NK-92 treated with Interleukin-12 subunit alpha and Interleukin-12 subunit beta, amount 100 ng/mL, for 24 hours (cell line): ENCODE measurements around the gene PARG.
"Not testable (repeated sequence)": the region's sequence is repeated elsewhere in the genome, so short reads cannot be mapped to it uniquely, and the experiment has no call there.

Experiments
- DNase-seq: peaks from one replicate; lab custom pipeline; 2025; lab: John Stamatoyannopoulos, UW

The PARG gene

DNA sequence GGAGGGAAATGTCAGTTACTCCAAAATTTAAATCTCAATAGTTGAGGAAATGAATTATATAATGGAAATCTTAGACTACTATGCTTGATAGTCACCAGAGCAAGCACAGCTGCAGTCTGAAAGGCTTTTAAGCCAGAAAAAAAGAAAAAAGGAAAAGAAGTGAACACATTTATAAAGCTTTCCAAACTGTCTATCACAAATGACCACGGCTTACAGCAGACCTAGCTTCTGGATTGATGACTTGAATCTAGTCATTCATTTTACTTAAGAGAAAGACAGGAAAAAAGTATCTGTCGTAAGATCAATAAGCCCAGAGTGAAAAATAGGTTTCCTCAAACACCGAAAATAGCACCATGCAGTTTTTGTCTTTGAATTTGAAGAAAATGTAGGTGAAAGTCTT lies 111.8 kb downstream of the PARG start:
- no peak for DNase-seq

DNA sequence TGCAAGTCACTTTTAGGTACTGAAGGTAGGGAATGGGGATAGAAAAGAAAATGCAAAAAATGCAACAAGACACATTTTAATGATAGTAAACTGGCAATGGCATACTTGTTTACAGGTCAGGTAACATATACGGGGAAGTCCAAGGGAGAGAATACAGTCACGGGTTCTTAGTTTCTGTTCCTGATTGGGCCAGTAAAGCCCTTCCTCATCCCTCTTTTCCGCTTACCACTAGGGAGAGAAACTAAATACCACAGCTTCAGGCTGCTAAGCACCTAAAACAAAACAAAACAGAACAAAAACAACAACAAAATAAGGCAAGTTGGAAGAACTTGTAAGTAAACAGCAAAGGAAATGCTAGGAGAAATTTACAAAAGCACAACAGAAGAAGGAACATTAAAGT lies 114.5 kb downstream of the PARG start:
- no peak for DNase-seq

- no peak for DNase-seq
These were observed 122.4 kb downstream of the PARG start for GRCh38 chr10:49819234-49819958.

DNA sequence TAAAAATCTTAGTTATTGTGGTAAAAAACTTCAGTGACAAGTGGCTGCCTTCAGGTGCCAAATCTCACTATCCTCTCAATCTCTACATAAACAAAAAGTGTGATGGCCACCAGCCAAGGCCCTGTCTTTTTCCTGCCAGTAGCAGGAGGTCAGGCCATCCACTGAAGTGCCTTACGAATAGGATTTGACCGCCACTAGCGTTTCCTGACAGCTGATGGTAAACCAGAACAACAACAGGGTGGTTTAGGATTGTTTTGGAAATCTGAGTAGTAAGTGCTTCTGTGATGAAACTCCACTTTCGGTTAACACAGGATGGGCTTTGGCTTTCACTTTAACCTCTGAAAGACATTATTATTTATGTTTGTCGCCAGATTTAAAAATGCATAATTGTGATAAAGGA lies 124.0 kb downstream of the PARG start:
- no peak for DNase-seq

GRCh38 chr10:49803988-49804387 lies 137.8 kb downstream of the PARG start:
- DNase-seq: no peak

GRCh38 chr10:49798275-49798674 lies 143.6 kb downstream of the PARG start:
- DNase-seq: no peak

DNA sequence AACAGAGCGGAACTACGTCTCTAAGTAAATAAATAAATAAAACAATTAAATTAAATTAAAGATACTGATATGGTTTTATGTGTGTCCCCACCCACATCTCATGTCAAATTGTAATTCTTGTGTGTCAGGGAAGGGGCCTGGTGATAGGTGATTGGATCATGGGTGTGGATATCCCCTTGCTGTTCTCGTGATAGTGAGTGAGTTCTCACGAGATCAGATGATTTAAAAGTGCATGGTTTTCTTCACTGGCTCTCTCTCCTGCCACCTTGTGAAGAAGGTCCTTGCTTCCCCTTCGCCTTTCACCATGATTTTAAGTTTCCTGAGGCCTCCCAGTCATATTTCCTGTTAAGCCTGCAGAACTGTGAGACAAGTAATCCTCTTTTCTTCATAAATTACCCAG lies 150.7 kb downstream of the PARG start:
- DNase-seq: no peak

DNA sequence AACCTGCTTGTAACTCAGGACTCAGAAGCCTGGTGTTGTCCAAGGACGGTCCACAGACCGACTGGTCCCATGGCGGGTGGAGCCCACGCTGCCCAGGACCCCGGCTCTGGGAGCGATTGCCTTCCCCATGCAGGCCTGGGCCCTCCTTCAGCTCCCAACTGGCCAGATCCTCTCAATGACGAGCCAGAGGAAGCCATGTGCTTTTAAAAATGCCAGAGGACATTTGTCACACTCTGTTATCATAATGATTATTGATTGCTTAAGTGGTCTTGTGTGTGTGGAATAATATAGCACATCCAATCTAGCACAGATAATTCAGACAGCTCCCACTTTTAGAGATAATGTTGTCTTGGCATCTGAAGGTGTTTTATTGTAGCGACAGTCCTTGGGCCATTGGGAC lies 157.1 kb downstream of the PARG start:
- no peak for DNase-seq

GRCh38 chr10:49783645-49784044 lies 158.2 kb downstream of the PARG start:
- no peak for DNase-seq

- no peak for DNase-seq
These were observed 160.6 kb downstream of the PARG start for GRCh38 chr10:49781247-49781646.

- DNase-seq: no peak
These were observed 163.6 kb downstream of the PARG start for GRCh38 chr10:49778197-49778596.

DNA sequence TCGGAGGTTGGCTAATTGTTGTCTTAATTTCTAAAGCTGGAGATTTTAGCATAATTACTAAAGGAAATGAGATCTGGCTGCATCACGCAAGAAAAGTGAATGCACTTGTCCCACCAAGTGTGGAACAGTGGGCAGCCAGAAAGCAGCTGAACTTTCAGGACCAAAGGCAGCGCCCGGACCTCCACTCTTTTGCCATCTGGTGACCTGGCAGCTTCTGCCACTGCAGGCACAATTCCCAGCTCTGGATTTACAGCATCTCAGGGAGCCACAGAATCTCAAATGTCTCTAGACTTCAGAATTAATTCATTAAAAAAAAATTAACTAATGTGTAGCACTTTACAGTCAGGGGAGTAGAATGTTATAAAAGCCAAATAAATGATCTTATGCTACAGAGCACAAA lies 165.0 kb downstream of the PARG start:
- no peak for DNase-seq

- no peak for DNase-seq
These were observed 166.8 kb downstream of the PARG start for GRCh38 chr10:49775014-49775413.

DNA sequence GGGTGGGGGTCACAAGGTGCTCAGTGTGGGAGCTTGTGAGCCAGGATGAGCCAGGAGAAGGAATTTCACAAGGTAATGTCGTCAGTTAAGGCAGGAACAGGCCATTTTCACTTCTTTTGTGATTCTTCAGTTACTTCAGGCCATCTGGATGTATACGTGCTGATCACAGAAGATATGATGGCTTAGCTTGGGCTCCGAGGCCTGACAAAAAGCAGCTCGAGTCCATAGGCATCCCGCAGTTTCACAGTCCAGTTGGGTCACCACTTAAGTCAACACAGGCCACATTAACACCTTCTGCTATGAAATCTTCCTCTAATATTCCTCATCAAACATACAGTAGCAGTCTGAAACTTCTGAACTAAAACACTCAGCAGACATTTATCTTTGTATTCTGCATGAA lies 168.9 kb downstream of the PARG start:
- not testable (repeated sequence) for DNase-seq

DNA sequence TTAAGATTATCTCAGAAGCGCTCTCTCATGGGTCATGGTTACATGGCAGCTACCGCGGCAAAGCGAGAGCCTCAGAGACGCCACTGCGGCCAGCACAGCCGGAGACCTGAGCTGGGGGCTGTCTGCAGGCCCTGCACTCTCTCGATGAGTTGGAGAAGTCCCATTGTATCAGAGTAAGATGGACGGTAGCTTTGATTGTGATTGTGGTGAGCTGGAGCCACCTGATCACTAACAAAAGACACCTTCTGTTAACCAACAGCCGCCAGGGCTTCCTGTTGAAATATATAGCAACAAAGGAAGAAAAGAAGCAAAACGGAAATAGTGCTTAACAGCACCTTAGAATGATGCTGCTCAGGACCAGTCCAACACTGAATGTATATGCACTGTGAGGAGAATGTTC lies 170.8 kb downstream of the PARG start:
- DNase-seq: not testable (repeated sequence)

- no peak for DNase-seq
These were observed 172.1 kb downstream of the PARG start for GRCh38 chr10:49769692-49770091.

DNA sequence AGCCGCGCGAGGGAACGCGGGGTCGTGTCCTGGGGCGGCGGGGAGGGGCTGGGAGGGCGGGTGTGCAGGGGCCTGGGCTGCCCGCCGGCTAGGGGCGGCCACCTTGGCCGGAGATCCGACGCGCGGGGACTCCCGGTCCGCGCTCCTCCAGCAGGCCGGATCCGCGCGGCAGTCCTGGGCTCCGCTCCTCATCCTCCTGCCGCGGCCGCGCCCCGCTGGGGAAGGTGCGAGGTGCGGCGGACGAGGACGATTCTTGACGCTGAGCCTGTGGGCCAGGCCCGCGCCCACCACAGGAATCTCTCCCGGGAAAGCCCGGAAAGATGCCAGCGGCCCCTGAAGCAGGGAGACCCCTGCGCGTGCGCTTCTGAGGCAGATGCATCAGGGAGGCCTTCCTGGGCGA lies 173.1 kb downstream of the PARG start:
- DNase-seq: no peak

DNA sequence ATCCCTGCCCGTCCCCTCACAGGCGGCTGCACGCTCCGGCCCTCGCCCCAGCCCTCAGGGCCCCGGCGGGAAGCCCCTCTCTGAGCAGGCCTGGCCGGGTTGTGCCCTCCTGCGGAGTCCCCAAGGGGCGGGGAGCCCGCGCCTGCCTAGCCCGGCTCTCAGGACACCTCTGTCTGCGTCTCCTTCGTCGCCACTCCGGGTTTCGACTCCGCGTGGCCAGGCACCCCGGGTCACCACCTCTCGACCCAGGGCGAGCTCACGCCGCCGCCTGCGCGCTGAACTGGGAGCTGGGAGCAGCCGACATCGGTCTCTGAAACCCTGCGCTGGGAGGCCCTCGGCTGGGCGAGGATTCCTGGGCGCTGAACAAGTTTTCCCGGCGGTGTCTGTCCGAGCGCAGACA lies 173.5 kb downstream of the PARG start:
- no peak for DNase-seq
